Right atrium auricular region (tissue), 2 donors: ENCODE results near the gene NCAPH2. TPM values are rescaled to one million over a fixed set of nuclear protein-coding genes. Genes with fewer than 3 reads are reported as not detected.

ENCODE experiments used
- DNase-seq: peaks from one replicate; pipeline ENCODE4 v3.0.0-alpha.2; 2019; ENCODE audit warnings: low spot score
- H3K27ac ChIP-seq, 2 donors: fragments of 200-600 bp; sonication (generic); 1 replicate in 1 of 2; 2 replicates in 1 of 2; pipeline ENCODE4 v1.5.1; 2016 to 2019
- H3K27me3 ChIP-seq, 2 donors: fragments of 200-600 bp; sonication (generic); one replicate each; pipeline versions ENCODE4 v1.5.1 to v1.6.0; 2017 to 2019
- H3K36me3 ChIP-seq: fragments of 200-600 bp; sonication (generic); one replicate; pipeline ENCODE4 v1.5.1; 2016
- H3K4me1 ChIP-seq, 2 donors: fragments of 200-600 bp; sonication (generic); one replicate each; pipeline versions ENCODE4 v1.5.1 to v1.6.0; 2017 to 2019
- H3K4me3 ChIP-seq, 2 donors: fragments of 200-600 bp; sonication (generic); 1 replicate in 1 of 2; 2 replicates in 1 of 2; pipeline ENCODE4 v1.5.1; 2017 to 2019; ENCODE audit warnings: mild to moderate bottlenecking in 1 of 2, moderate library complexity in 1 of 2
- H3K9me3 ChIP-seq, 2 donors: fragments of 200-600 bp; sonication (generic); one replicate each; pipeline ENCODE4 v1.5.1; 2019
- CTCF ChIP-seq, 2 donors: fragments of 200-600 bp; sonication (generic); IDR thresholded peaks; one replicate each; pipeline ENCODE4 v1.5.1; 2019; ENCODE audit warnings: antibody characterized with exemption in 2 of 2
- total RNA-seq, 2 donors: library from RNA; depleted of rRNA; stranded (reverse); fragments of >200 nt; gene quantifications; one replicate each; pipeline ENCODE4 v1.1.0, GENCODE V29; 2016

NCAPH2 gene
- total RNA-seq, 2 donors from 2014 or later = 19.5 to 33.4 TPM

GRCh38 chr22:50461979-50462540, 46.0 kb upstream of the NCAPH2 start:
- Histone ChIP-seq H3K9me3 (no peaks in the 10 kb centered on the region), H3K27me3 (no peaks in the 10 kb centered on the region), H3K4me3 (no peak overlapping the region), H3K36me3 (peaks cover 96% of the 10 kb centered on the region), H3K4me1 (no peaks in the 10 kb centered on the region), H3K27ac (no peak overlapping the region)
- no peak for DNase-seq
- TF ChIP-seq CTCF (IDR thresholded peaks at IDR 0.05) = no peak

- no peak for TF ChIP-seq CTCF (IDR thresholded peaks at IDR 0.05)
- Histone ChIP-seq H3K27me3 (no peaks in the 10 kb centered on the region), H3K4me3 (no peak overlapping the region), H3K27ac (no peak overlapping the region), H3K36me3 (peaks cover 90% of the 10 kb centered on the region), H3K9me3 (no peaks in the 10 kb centered on the region), H3K4me1 (peaks cover 0 to 3% of the 10 kb centered on the region in 2 donors)
- DNase-seq = no peak
Measured at GRCh38 chr22:50463188-50463900, 44.7 kb upstream of the NCAPH2 start.

DNA sequence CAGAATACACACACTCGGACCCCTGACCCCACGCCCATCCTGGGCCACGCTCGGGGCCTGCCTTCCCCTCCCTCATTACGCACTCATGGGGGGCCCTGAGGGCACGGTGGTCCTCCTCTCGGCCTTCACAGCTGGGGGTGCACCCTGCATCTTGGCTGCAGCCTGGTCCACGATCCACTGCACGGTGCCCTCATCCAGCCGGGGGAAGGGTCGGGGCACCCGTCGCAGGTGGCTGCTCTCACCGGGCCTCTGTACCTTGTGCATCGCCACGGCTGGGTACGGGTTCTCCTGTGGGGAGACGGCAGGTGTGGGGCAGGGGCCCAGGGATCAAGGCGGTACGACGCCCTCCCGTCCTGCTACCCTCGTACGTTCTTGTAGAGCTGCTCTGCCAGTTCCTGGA, 43.6 kb upstream of the NCAPH2 start:
- no peak for TF ChIP-seq CTCF (IDR thresholded peaks at IDR 0.05)
- peaks cover 81% of the 10 kb centered on the region for H3K36me3 ChIP-seq

GRCh38 chr22:50465066-50465930, 42.7 kb upstream of the NCAPH2 start:
- no peak for TF ChIP-seq CTCF (IDR thresholded peaks at IDR 0.05)
- H3K9me3 ChIP-seq = no peaks in the 10 kb centered on the region
- no peak for DNase-seq

More for the DNA sequence above, 43.6 kb upstream of the NCAPH2 start:
- Histone ChIP-seq H3K4me1 (peaks cover 0 to 13% of the 10 kb centered on the region in 2 donors), H3K9me3 (no peaks in the 10 kb centered on the region), H3K27me3 (no peaks in the 10 kb centered on the region), H3K4me3 (no peak overlapping the region), H3K27ac (no peak overlapping the region)
- DNase-seq = no peak

DNA sequence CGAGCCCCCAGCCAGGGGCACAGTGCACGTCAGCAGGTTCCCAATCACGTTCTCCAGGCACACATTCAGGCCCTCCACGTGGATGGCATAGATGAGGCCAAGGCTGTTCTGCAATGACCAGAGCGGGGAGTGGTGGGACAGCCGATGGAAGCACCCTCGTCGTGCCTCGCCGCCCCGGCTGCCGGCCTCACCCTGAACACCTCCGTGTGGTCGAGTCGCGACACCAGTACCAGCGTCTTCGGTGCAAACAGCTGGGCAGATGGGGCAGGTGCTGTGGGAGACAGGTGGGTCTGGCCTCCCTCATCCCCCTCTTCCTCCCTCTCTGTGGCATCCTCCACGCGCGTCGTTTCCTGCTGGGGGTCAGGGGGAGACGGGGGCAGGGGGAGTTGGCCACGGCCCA, 40.7 kb upstream of the NCAPH2 start:
- Histone ChIP-seq H3K36me3 (peaks cover 52% of the 10 kb centered on the region), H3K27ac (no peak overlapping the region), H3K4me1 (peaks cover 0 to 42% of the 10 kb centered on the region in 2 donors), H3K27me3 (no peaks in the 10 kb centered on the region), H3K9me3 (no peaks in the 10 kb centered on the region), H3K4me3 (no peak overlapping the region)
- TF ChIP-seq CTCF (IDR thresholded peaks at IDR 0.05) = no peak
- no peak for DNase-seq

More at GRCh38 chr22:50465066-50465930, 42.7 kb upstream of the NCAPH2 start:
- Histone ChIP-seq H3K27me3 (no peaks in the 10 kb centered on the region), H3K4me1 (peaks cover 0 to 22% of the 10 kb centered on the region in 2 donors), H3K36me3 (peaks cover 73% of the 10 kb centered on the region), H3K27ac (no peak overlapping the region), H3K4me3 (no peak overlapping the region)
